H1 (cell line): Measurements from ENCODE around the gene PRPS1. TPM values are rescaled to one million over a fixed set of nuclear protein-coding genes. Genes with fewer than 3 reads are reported as not detected.

ENCODE experiments used
- CTCF ChIA-PET: fragments of 300-600 bp; sonication (Branson Sonifier 250); formaldehyde crosslinking; loops from one replicate; lab custom pipeline; 2021; ENCODE audit not compliant: partially characterized antibody; lab: Charles Lee
- POLR2A ChIA-PET: fragments of 300-600 bp; sonication (Branson Sonifier 250); formaldehyde crosslinking; loops from one replicate; lab custom pipeline; 2021; ENCODE audit warnings: inconsistent platforms; ENCODE audit not compliant: partially characterized antibody; lab: Charles Lee
- DNase-seq, 2 experiments: peaks; one replicate each; pipeline versions ENCODE4 v3.0.0 to v3.0.0-alpha.2; 2010 to 2022; ENCODE audit warnings: low spot score in 2 of 2, low read depth in 1 of 2, mixed read lengths in 1 of 2
- FAIRE-seq: peaks from 2 replicates; lab custom pipeline; 2011; peaks lifted over from hg19 to GRCh38; lab: Jason Lieb, UNC
- H2AFZ ChIP-seq: 2 replicates; pipeline ENCODE4 v1.8.1; 2012; ENCODE audit warnings: low read length, inconsistent platforms
- H2AK5ac ChIP-seq: 2 replicates; pipeline ENCODE4 v1.6.1; 2013; ENCODE audit warnings: low read depth, low read length
- H2BK120ac ChIP-seq: replicated peaks from 2 replicates; pipeline ENCODE3; 2013; ENCODE audit warnings: low read depth, low read length, inconsistent platforms
- H2BK12ac ChIP-seq: 2 replicates; pipeline ENCODE4 v1.6.1; 2013; ENCODE audit warnings: low read depth, low read length
- H2BK15ac ChIP-seq: 2 replicates; pipeline ENCODE4 v1.6.1; 2013; ENCODE audit warnings: low read length
- H2BK20ac ChIP-seq: 2 replicates; pipeline ENCODE4 v1.6.1; 2013; ENCODE audit warnings: low read length
- H2BK5ac ChIP-seq: 2 replicates; pipeline ENCODE4 v1.6.1; 2013; ENCODE audit warnings: low read depth, low read length
- H3K14ac ChIP-seq: 2 replicates; pipeline ENCODE4 v1.6.1; 2013; ENCODE audit warnings: inconsistent platforms; ENCODE audit not compliant: insufficient read length
- H3K18ac ChIP-seq: 2 replicates; pipeline ENCODE4 v1.6.1; 2013; ENCODE audit warnings: low read length; ENCODE audit errors: extremely low read depth
- H3K23ac ChIP-seq: 2 replicates; pipeline ENCODE4 v1.6.1; 2013; ENCODE audit warnings: inconsistent platforms; ENCODE audit not compliant: insufficient read length
- H3K23me2 ChIP-seq: 2 replicates; pipeline ENCODE4 v1.6.1; 2013; ENCODE audit warnings: low read depth, low read length
- H3K27ac ChIP-seq: 2 replicates; pipeline ENCODE4 v1.6.1; 2011; ENCODE audit warnings: low read depth, low read length, inconsistent platforms
- H3K27me3 ChIP-seq, 4 experiments: replicated peaks in 1 of 4; 1 replicate in 1 of 4; 2 replicates in 3 of 4; pipeline versions ENCODE4 v1.6.1 to v1.8.1; 2011 to 2013; ENCODE audit warnings: low read length in 3 of 4, mild to moderate bottlenecking in 3 of 4, inconsistent platforms in 2 of 4, mixed read lengths in 2 of 4, moderate library complexity in 1 of 4; ENCODE audit not compliant: control insufficient read depth in 3 of 4, insufficient read depth in 3 of 4; ENCODE audit errors: extremely low read depth in 1 of 4
- H3K36me3 ChIP-seq, 4 experiments: 2 replicates each; pipeline versions ENCODE4 v1.6.1 to v1.8.1; 2011 to 2013; ENCODE audit warnings: mild to moderate bottlenecking in 4 of 4, low read length in 3 of 4, moderate library complexity in 2 of 4, control low read depth in 1 of 4, inconsistent platforms in 1 of 4; ENCODE audit not compliant: insufficient read depth in 4 of 4, control insufficient read depth in 2 of 4
- H3K4ac ChIP-seq: replicated peaks from 2 replicates; pipeline ENCODE3; 2013; ENCODE audit warnings: low read length, low read depth, mixed read lengths, inconsistent platforms; ENCODE audit not compliant: insufficient read length
- H3K4me1 ChIP-seq, 4 experiments: replicated peaks in 1 of 4; 1 replicate in 1 of 4; 2 replicates in 3 of 4; pipeline versions ENCODE4 v1.6.1 to v1.8.1; 2011 to 2013; ENCODE audit warnings: low read length in 3 of 4, inconsistent platforms in 2 of 4, mixed read lengths in 1 of 4; ENCODE audit not compliant: insufficient read depth in 4 of 4, control insufficient read depth in 3 of 4
- H3K4me2 ChIP-seq, 2 experiments: 2 replicates each; pipeline versions ENCODE4 v1.6.1 to v1.8.1; 2011 to 2013; ENCODE audit warnings: low read depth in 2 of 2, low read length in 2 of 2, control low read depth in 1 of 2, inconsistent platforms in 1 of 2, mild to moderate bottlenecking in 1 of 2; ENCODE audit not compliant: insufficient read depth in 1 of 2
- H3K4me3 ChIP-seq, 4 experiments: fragments of 200-600, 300-600 bp in 1 of 4; sonication (generic), shearing (Covaris generic), sonication (Bioruptor Twin) in 1 of 4; 2 replicates each; pipeline versions ENCODE4 v1.5.1 to v1.8.1; 2011 to 2016; ENCODE audit warnings: low read length in 4 of 4, low read depth in 3 of 4, control low read depth in 2 of 4, inconsistent platforms in 2 of 4, mild to moderate bottlenecking in 2 of 4, mixed read lengths in 1 of 4, moderate library complexity in 1 of 4; ENCODE audit not compliant: insufficient read depth in 2 of 4; ENCODE audit errors: extremely low read depth in 1 of 4
- H3K56ac ChIP-seq: replicated peaks from 2 replicates; pipeline ENCODE3; 2013; ENCODE audit warnings: low read depth, mild to moderate bottlenecking, mixed read lengths, low read length, inconsistent platforms; ENCODE audit not compliant: insufficient read length
- H3K79me1 ChIP-seq: 2 replicates; pipeline ENCODE4 v1.6.1; 2013; ENCODE audit warnings: low read depth, low read length, control low read depth
- H3K79me2 ChIP-seq, 2 experiments: 2 replicates each; pipeline versions ENCODE4 v1.6.1 to v1.8.1; 2012 to 2013; ENCODE audit warnings: low read length in 2 of 2, mild to moderate bottlenecking in 2 of 2, inconsistent platforms in 1 of 2; ENCODE audit not compliant: insufficient read depth in 2 of 2, control insufficient read depth in 1 of 2
- H3K9ac ChIP-seq, 4 experiments: replicated peaks in 1 of 4; 1 replicate in 1 of 4; 2 replicates in 3 of 4; pipeline versions ENCODE4 v1.6.1 to v1.8.1; 2011 to 2013; ENCODE audit warnings: low read depth in 3 of 4, low read length in 3 of 4, control low read depth in 2 of 4, mild to moderate bottlenecking in 2 of 4, moderate library complexity in 2 of 4, inconsistent platforms in 1 of 4; ENCODE audit errors: extremely low read depth in 1 of 4
- H3K9me3 ChIP-seq, 2 experiments: 2 replicates each; pipeline versions ENCODE4 v1.6.1 to v1.8.1; 2012 to 2013; ENCODE audit warnings: mild to moderate bottlenecking in 2 of 2, moderate library complexity in 2 of 2, control low read depth in 1 of 2, inconsistent platforms in 1 of 2, low read depth in 1 of 2, low read length in 1 of 2, mixed read lengths in 1 of 2; ENCODE audit not compliant: insufficient read depth in 2 of 2
- H4K20me1 ChIP-seq, 2 experiments: replicated peaks in 1 of 2; 2 replicates each; pipeline versions ENCODE3 to v1.8.1; 2011 to 2013; ENCODE audit warnings: inconsistent platforms in 2 of 2, low read length in 2 of 2, mild to moderate bottlenecking in 1 of 2; ENCODE audit not compliant: insufficient read depth in 2 of 2, control insufficient read depth in 1 of 2
- H4K5ac ChIP-seq: 2 replicates; pipeline ENCODE4 v1.6.1; 2013; ENCODE audit warnings: low read length, low read depth, mixed read lengths, inconsistent platforms; ENCODE audit not compliant: insufficient read length
- H4K8ac ChIP-seq: 2 replicates; pipeline ENCODE4 v1.8.0; 2013; ENCODE audit warnings: mild to moderate bottlenecking, moderate library complexity, low read length, inconsistent platforms; ENCODE audit not compliant: insufficient read depth; ENCODE audit errors: extremely low read depth
- H4K91ac ChIP-seq: replicated peaks from 2 replicates; pipeline ENCODE3; 2013; ENCODE audit warnings: low read length, mixed read lengths, inconsistent platforms; ENCODE audit not compliant: insufficient read length
- ATF3 ChIP-seq: IDR thresholded peaks from 2 replicates; pipeline ENCODE4 v1.6.1; 2011; ENCODE audit warnings: low read depth, mild to moderate bottlenecking, low read length; ENCODE audit not compliant: insufficient read depth
- BRCA1 ChIP-seq: IDR thresholded peaks from 2 replicates; pipeline ENCODE4 v1.6.1; 2012; ENCODE audit warnings: low read depth, low read length, improper control_type of control experiment
- CTBP2 ChIP-seq: IDR thresholded peaks from 2 replicates; pipeline ENCODE4 v1.7.0; 2011; ENCODE audit warnings: borderline replicate concordance, mild to moderate bottlenecking, moderate library complexity, mixed read lengths, low read length; ENCODE audit not compliant: insufficient read depth, insufficient read length
- GABPA ChIP-seq: IDR thresholded peaks from 2 replicates; pipeline ENCODE4 v1.6.1; 2011; ENCODE audit warnings: mild to moderate bottlenecking, low read length, moderate library complexity, borderline replicate concordance; ENCODE audit not compliant: insufficient read depth
- HDAC6 ChIP-seq: IDR thresholded peaks from one replicate; pipeline ENCODE4 v1.7.1; 2012; ENCODE audit warnings: low read depth, mild to moderate bottlenecking, inconsistent platforms, low read length, moderate library complexity
- KDM1A ChIP-seq: fragments of 200-600, 300-600 bp; sonication (generic); IDR thresholded peaks from 2 replicates; pipeline ENCODE4 v1.7.1; 2016; ENCODE audit warnings: mild to moderate bottlenecking, low read length, borderline replicate concordance
- PHF8 ChIP-seq: fragments of 200-600 bp; sonication (generic); conservative IDR thresholded peaks from 2 replicates; pipeline ENCODE4 v1.7.1; 2012; ENCODE audit warnings: low read depth, mild to moderate bottlenecking, inconsistent platforms, low read length, moderate library complexity
- POLR2AphosphoS5 ChIP-seq: IDR thresholded peaks from 2 replicates; pipeline ENCODE4 v1.6.1; 2011; ENCODE audit warnings: low read depth, low read length
- RXRA ChIP-seq: IDR thresholded peaks from 2 replicates; pipeline ENCODE4 v1.6.1; 2011; ENCODE audit warnings: low read depth, mild to moderate bottlenecking, low read length, moderate library complexity; ENCODE audit not compliant: insufficient read depth
- SIN3A ChIP-seq, 2 experiments: IDR thresholded peaks in 1 of 2; conservative IDR thresholded peaks in 1 of 2; 2 replicates each; pipeline ENCODE4 v1.6.1; 2011 to 2012; ENCODE audit warnings: low read length in 2 of 2, improper control_type of control experiment in 1 of 2, low read depth in 1 of 2, mild to moderate bottlenecking in 1 of 2
- TAF1 ChIP-seq: IDR thresholded peaks from 2 replicates; pipeline ENCODE4 v1.6.1; 2011; ENCODE audit warnings: mild to moderate bottlenecking, low read depth, low read length
- YY1 ChIP-seq: IDR thresholded peaks from 2 replicates; pipeline ENCODE4 v1.6.1; 2011; ENCODE audit warnings: low read depth, mild to moderate bottlenecking, low read length
- ZNF274 ChIP-seq: IDR thresholded peaks from 2 replicates; pipeline ENCODE4 v1.7.0; 2012; ENCODE audit warnings: low read length, borderline replicate concordance; ENCODE audit errors: extremely low read depth
- WGBS, 2 experiments: shearing (Covaris generic) in 1 of 2; methylation state at CpG; one replicate each; pipeline versions ENCODE4 v1.1.6 to v1.1.7; 2013 to 2015; ENCODE audit warnings: low lambda C conversion rate in 2 of 2, mixed read lengths in 2 of 2, inconsistent platforms in 1 of 2, low coverage in 1 of 2, missing lambda C conversion rate in 1 of 2; ENCODE audit not compliant: insufficient replicate concordance in 2 of 2, insufficient coverage in 1 of 2, insufficient read length in 1 of 2; ENCODE audit errors: extremely low coverage in 1 of 2, missing lambda C conversion rate in 1 of 2; 5-methylcytosine and 5-hydroxymethylcytosine counted together
- polyA plus RNA-seq, 7 experiments: library from polyadenylated mRNA; depleted of rRNA in 3 of 7; stranded (reverse) in 5 of 7; unstranded in 2 of 7; fragments of >200 nt in 5 of 7; fragments of 200-250 nt in 2 of 7; gene quantifications; 1 replicate in 5 of 7; 2 replicates in 1 of 7; 4 replicates in 1 of 7; pipeline versions ENCODE4 v1.2.1 to v1.2.3, GENCODE V29; 2011 to 2013; ENCODE audit warnings: missing spikeins in 2 of 7, mixed read lengths in 2 of 7
- total RNA-seq: library from RNA; stranded (reverse); fragmentation: NEBNext Ultra II Directional; extraction: Animal tissue kit (Norgen Biotek cat#: 25700); gene quantifications from 2 replicates; pipeline ENCODE4 v1.2.1, GENCODE V29; 2021

The PRPS1 gene
- total and polyA plus RNA-seq, 2 of the 8 experiments (the other 6 are each of a cell fraction or from before 2014, with no cell fraction given) = 90.1 to 110 TPM

GRCh38 chrX:107601326-107601725 is 27.0 kb upstream of the PRPS1 start:
- no peak overlapping the region for H2AK5ac ChIP-seq
- no peak overlapping the region for H2BK5ac ChIP-seq
- no peak overlapping the region for H3K27ac ChIP-seq
- no peak overlapping the region for H4K91ac ChIP-seq
- no peaks in the 10 kb centered on the region for H3K27me3 ChIP-seq
- CTCF ChIA-PET = interaction anchor here (1.0 to 1.6 kb wide), 2 partner anchors 39 to 59 kb away, joined by 3 to 6 read pairs; no protein-coding TSS in a partner anchor
- no peak overlapping the region for H2BK15ac ChIP-seq
- no peak overlapping the region for H3K4me2 ChIP-seq
- WGBS, 2 experiments = 90% methylated on average over 4 of the region's 11 CpGs; no CpG with 5 or more reads in 1 of the 2 experiments
- no peaks in the 10 kb centered on the region for H3K9me3 ChIP-seq
- no peaks in the 10 kb centered on the region for H3K36me3 ChIP-seq
- no peak overlapping the region for H3K56ac ChIP-seq
- H3K79me2 ChIP-seq = no peaks in the 10 kb centered on the region
- H3K18ac ChIP-seq = no peak overlapping the region
- POLR2A ChIA-PET = no interaction called here
- H3K9ac ChIP-seq = no peak overlapping the region
- H3K23me2 ChIP-seq = no peaks in the 10 kb centered on the region
- H2BK20ac ChIP-seq = no peak overlapping the region
- H4K5ac ChIP-seq = no peak overlapping the region
- no peak for FAIRE-seq
- no peaks in the 10 kb centered on the region for H4K20me1 ChIP-seq
- no peak overlapping the region for H2BK120ac ChIP-seq
- H2AFZ ChIP-seq = no peak overlapping the region
- H2BK12ac ChIP-seq = no peak overlapping the region
- H3K79me1 ChIP-seq = no peaks in the 10 kb centered on the region
- H3K4ac ChIP-seq = no peak overlapping the region
- H3K23ac ChIP-seq = no peak overlapping the region
- H4K8ac ChIP-seq = no peak overlapping the region
- H3K4me3 ChIP-seq = no peak overlapping the region
- no peak overlapping the region for H3K14ac ChIP-seq
- H3K4me1 ChIP-seq = peaks cover 0 to 6% (median 2%) of the 10 kb centered on the region in 4 experiments; a peak in 2 of 7 replicates
- DNase-seq = no peak
- no peak for TF ChIP-seq KDM1A
- TF ChIP-seq PHF8 = no peak
- no peak for TF ChIP-seq CTBP2
- no peak for TF ChIP-seq RXRA
- TF ChIP-seq GABPA = no peak
- TF ChIP-seq SIN3A (conservative IDR thresholded peaks at IDR 0.05 in 1 of 2, IDR thresholded peaks at IDR 0.05 in 1 of 2; ENCODE audit: low read depth in 1 of 2, low read length in 2 of 2) = no peak
- TF ChIP-seq TAF1 = no peak
- no peak for TF ChIP-seq BRCA1
- no peak for TF ChIP-seq YY1
- TF ChIP-seq POLR2AphosphoS5 = no peak
- TF ChIP-seq ZNF274 = no peak
- no peak for TF ChIP-seq ATF3
- TF ChIP-seq HDAC6 = no peak
